ENCODE results near the gene SNHG17. TPM values are rescaled to one million over a fixed set of nuclear protein-coding genes. Genes with fewer than 3 reads are reported as not detected.

Gene SNHG17
- total and polyA plus RNA-seq, 9 of the 15 experiments (the other 6 are each of a cell fraction or from before 2014, with no cell fraction given) = 29.8 to 106 (median 57.7) TPM

GRCh38 chr20:38434770-38435554 lies at the start of gene SNHG17 (continued):
- no peak for TF ChIP-seq TCFL5 (CRISPR knock-in tag; conservative IDR thresholded peaks at IDR 0.05)
- peak; percentile 61 for TF ChIP-seq SETDB1 (IDR thresholded peaks at IDR 0.05; ENCODE audit: low read length)
- TF ChIP-seq, protein P1, sequence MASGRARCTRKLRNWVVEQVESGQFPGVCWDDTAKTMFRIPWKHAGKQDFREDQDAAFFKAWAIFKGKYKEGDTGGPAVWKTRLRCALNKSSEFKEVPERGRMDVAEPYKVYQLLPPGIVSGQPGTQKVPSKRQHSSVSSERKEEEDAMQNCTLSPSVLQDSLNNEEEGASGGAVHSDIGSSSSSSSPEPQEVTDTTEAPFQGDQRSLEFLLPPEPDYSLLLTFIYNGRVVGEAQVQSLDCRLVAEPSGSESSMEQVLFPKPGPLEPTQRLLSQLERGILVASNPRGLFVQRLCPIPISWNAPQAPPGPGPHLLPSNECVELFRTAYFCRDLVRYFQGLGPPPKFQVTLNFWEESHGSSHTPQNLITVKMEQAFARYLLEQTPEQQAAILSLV (tag; IDR thresholded peaks at IDR 0.05) = no peak
- peak; percentile 85 for TF ChIP-seq HCFC1 (IDR thresholded peaks at IDR 0.05; ENCODE audit: low read depth, low read length)
- no peak for TF ChIP-seq ZNF551 (CRISPR knock-in tag; IDR thresholded peaks at IDR 0.05)
- peak; percentile 82 for TF ChIP-seq NR2C2 (CRISPR knock-in tag; IDR thresholded peaks at IDR 0.05)
- peak; percentile 60 for TF ChIP-seq NR2C2 (tag; IDR thresholded peaks at IDR 0.05)
- TF ChIP-seq, protein P2, sequence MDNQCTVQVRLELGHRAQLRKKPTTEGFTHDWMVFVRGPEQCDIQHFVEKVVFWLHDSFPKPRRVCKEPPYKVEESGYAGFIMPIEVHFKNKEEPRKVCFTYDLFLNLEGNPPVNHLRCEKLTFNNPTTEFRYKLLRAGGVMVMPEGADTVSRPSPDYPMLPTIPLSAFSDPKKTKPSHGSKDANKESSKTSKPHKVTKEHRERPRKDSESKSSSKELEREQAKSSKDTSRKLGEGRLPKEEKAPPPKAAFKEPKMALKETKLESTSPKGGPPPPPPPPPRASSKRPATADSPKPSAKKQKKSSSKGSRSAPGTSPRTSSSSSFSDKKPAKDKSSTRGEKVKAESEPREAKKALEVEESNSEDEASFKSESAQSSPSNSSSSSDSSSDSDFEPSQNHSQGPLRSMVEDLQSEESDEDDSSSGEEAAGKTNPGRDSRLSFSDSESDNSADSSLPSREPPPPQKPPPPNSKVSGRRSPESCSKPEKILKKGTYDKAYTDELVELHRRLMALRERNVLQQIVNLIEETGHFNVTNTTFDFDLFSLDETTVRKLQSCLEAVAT (IDR thresholded peaks at IDR 0.05) = peak in 1 of 2 experiments; percentile 71; a peak in 3 of 4 replicates
- TF ChIP-seq ZNF780A (CRISPR knock-in tag; IDR thresholded peaks at IDR 0.05) = 0 out of 2 replicates have a peak, but pooled peaks have one; percentile 23
- TF ChIP-seq FUS (optimal IDR thresholded peaks at IDR 0.05; ENCODE audit: low read depth, low read length) = no peak
- TF ChIP-seq ZNF449 (CRISPR knock-in tag; IDR thresholded peaks at IDR 0.05) = no peak
- peak in 1 of 2 experiments; percentile 91; a peak in 1 of 4 replicates for TF ChIP-seq SIN3A (IDR thresholded peaks at IDR 0.05; ENCODE audit: borderline replicate concordance in 2 of 2, control insufficient read depth in 1 of 2, low read depth in 2 of 2, low read length in 2 of 2)
- no peak for TF ChIP-seq RUNX1 (IDR thresholded peaks at IDR 0.05; ENCODE audit: low read depth)
- TF ChIP-seq TRIM24 (IDR thresholded peaks at IDR 0.05) = peak in 1 of 2 experiments; percentile 78; a peak in 2 of 4 replicates
- TF ChIP-seq TEAD4 (IDR thresholded peaks at IDR 0.05; ENCODE audit: low read length) = peak; percentile 52; the same call in 1 of the 2 replicates
- no peak for TF ChIP-seq TEAD4 (CRISPR knock-in tag; IDR thresholded peaks at IDR 0.05; ENCODE audit: borderline replicate concordance)
- 0 out of 2 replicates have a peak, but pooled peaks have one; percentile 46 for TF ChIP-seq ZFP91 (CRISPR knock-in tag; IDR thresholded peaks at IDR 0.05)
- 0 out of 2 replicates have a peak, but pooled peaks have one; percentile 30 for TF ChIP-seq ZNF124 (CRISPR knock-in tag; IDR thresholded peaks at IDR 0.05)
- no peak for TF ChIP-seq RHOXF2B (CRISPR knock-in tag; conservative IDR thresholded peaks at IDR 0.05)
- peak; percentile 98 for TF ChIP-seq GTF2E2 (tag; IDR thresholded peaks at IDR 0.05)
- TF ChIP-seq ZNF57 (CRISPR knock-in tag; IDR thresholded peaks at IDR 0.05) = no peak
- TF ChIP-seq ZNF830 (CRISPR knock-in tag; IDR thresholded peaks at IDR 0.05) = no peak
- no peak for TF ChIP-seq SNAPC5 (CRISPR knock-in tag; IDR thresholded peaks at IDR 0.05)
- TF ChIP-seq FIP1L1 (IDR thresholded peaks at IDR 0.05; ENCODE audit: low read depth, low read length, poor library complexity, severe bottlenecking) = peak; percentile 98

Data from K562 (cell line).